ENCODE data around the gene ABHD17C.

ABHD17C gene

DNA sequence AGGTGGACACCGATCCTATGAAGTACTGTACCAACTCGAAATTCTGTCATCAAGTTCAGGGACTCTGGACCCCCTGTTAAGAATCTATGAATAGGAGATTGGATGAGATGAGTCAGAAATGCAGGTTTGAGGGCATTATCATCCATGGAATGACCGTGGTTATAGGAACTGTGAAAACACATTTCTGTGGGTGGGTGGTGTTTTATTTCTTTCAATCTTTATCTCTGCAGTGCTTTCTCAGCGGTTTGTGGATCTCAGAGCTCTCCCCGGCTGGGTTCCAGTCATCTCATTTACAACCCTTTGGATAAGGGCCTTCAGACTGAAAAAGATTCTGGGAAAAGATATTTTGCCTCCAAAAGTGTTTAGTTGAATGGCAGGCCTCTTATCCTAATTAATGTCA lies 5.4 kb upstream of the ABHD17C start:
- H3K4me2 ChIP-seq (ENCODE audit: low read length) = no peak overlapping the region
- peaks cover 4% of the 10 kb centered on the region for H3K79me1 ChIP-seq (ENCODE audit: low read length)
- H3K4me3 ChIP-seq (ENCODE audit: low read depth, low read length) = no peak overlapping the region
- no peak overlapping the region for H4K8ac ChIP-seq (ENCODE audit: low read depth, low read length)
- no peak overlapping the region for H2AFZ ChIP-seq (ENCODE audit: insufficient read depth, low read length, poor library complexity)
- no peak overlapping the region for H3K9ac ChIP-seq (ENCODE audit: low read length)
- no peaks in the 10 kb centered on the region for H3K36me3 ChIP-seq (ENCODE audit: control insufficient read depth in 1 of 2, insufficient read depth in 2 of 2, low read length in 2 of 2)
- no peak overlapping the region for H4K91ac ChIP-seq (ENCODE audit: low read depth, low read length)
- H4K12ac ChIP-seq (ENCODE audit: low read depth, low read length) = no peak overlapping the region
- no peaks in the 10 kb centered on the region for H3K9me3 ChIP-seq (ENCODE audit: insufficient read depth, low read depth, low read length)
- no peak overlapping the region for H3K4ac ChIP-seq (ENCODE audit: low read depth, low read length)
- no peak overlapping the region for H2AK5ac ChIP-seq (ENCODE audit: low read length)
- no peak overlapping the region for H2BK12ac ChIP-seq (ENCODE audit: low read length)
- H2BK120ac ChIP-seq (ENCODE audit: insufficient read depth, low read length, poor library complexity) = no peak overlapping the region
- no peak overlapping the region for H3K18ac ChIP-seq (ENCODE audit: low read length)
- no peaks in the 10 kb centered on the region for H3K27me3 ChIP-seq (ENCODE audit: insufficient read depth, low read length)
- no peak overlapping the region for H3K27ac ChIP-seq (ENCODE audit: low read depth, low read length)
- no peaks in the 10 kb centered on the region for H3K79me2 ChIP-seq (ENCODE audit: control insufficient read depth, insufficient read depth, low read length, poor library complexity)
- H3K23ac ChIP-seq (ENCODE audit: low read length) = no peak overlapping the region
- no peak for DNase-seq
- H3K4me1 ChIP-seq (ENCODE audit: control insufficient read depth in 1 of 2, insufficient read depth in 2 of 2, low read length in 2 of 2) = no peaks in the 10 kb centered on the region
- no peak overlapping the region for H2BK5ac ChIP-seq (ENCODE audit: low read depth, low read length, poor library complexity)
- H3K14ac ChIP-seq (ENCODE audit: low read length) = no peak overlapping the region
- WGBS (ENCODE audit: extremely low coverage, insufficient coverage, insufficient read length) = no CpG with 5 or more reads among the region's 5 CpGs

- Histone ChIP-seq H2BK12ac (ENCODE audit: low read length) (no peak overlapping the region), H2BK120ac (ENCODE audit: insufficient read depth, low read length, poor library complexity) (no peak overlapping the region), H2BK5ac (ENCODE audit: low read depth, low read length, poor library complexity) (no peak overlapping the region), H3K36me3 (ENCODE audit: control insufficient read depth in 1 of 2, insufficient read depth in 2 of 2, low read length in 2 of 2) (no peaks in the 10 kb centered on the region), H3K4ac (ENCODE audit: low read depth, low read length) (no peak overlapping the region), H3K4me2 (ENCODE audit: low read length) (no peak overlapping the region), H3K14ac (ENCODE audit: low read length) (no peak overlapping the region), H3K27me3 (ENCODE audit: insufficient read depth, low read length) (no peaks in the 10 kb centered on the region), H3K9me3 (ENCODE audit: insufficient read depth, low read depth, low read length) (no peaks in the 10 kb centered on the region), H4K12ac (ENCODE audit: low read depth, low read length) (no peak overlapping the region), H3K23ac (ENCODE audit: low read length) (no peak overlapping the region), H2AK5ac (ENCODE audit: low read length) (no peak overlapping the region), H3K4me1 (ENCODE audit: control insufficient read depth in 1 of 2, insufficient read depth in 2 of 2, low read length in 2 of 2) (peaks cover 2 to 6% of the 10 kb centered on the region in 2 experiments), H3K79me1 (ENCODE audit: low read length) (peaks cover 15% of the 10 kb centered on the region), H4K91ac (ENCODE audit: low read depth, low read length) (no peak overlapping the region), H4K8ac (ENCODE audit: low read depth, low read length) (no peak overlapping the region), H2AFZ (ENCODE audit: insufficient read depth, low read length, poor library complexity) (no peak overlapping the region), H3K4me3 (ENCODE audit: low read depth, low read length) (no peak overlapping the region), H3K9ac (ENCODE audit: low read length) (no peak overlapping the region), H3K18ac (ENCODE audit: low read length) (no peak overlapping the region), H3K27ac (ENCODE audit: low read depth, low read length) (no peak overlapping the region), H3K79me2 (ENCODE audit: control insufficient read depth, insufficient read depth, low read length, poor library complexity) (peaks cover 7% of the 10 kb centered on the region)
- DNase-seq = no peak
- WGBS (ENCODE audit: extremely low coverage, insufficient coverage, insufficient read length) = no CpG with 5 or more reads among the region's 3 CpGs
Observed at GRCh38 chr15:80691575-80691974, 3.5 kb upstream of the ABHD17C start.

- no peak overlapping the region for H3K23ac ChIP-seq (ENCODE audit: low read length)
- H3K4ac ChIP-seq (ENCODE audit: low read depth, low read length) = peak overlapping the region; percentile 35
- H3K4me1 ChIP-seq (ENCODE audit: control insufficient read depth in 1 of 2, insufficient read depth in 2 of 2, low read length in 2 of 2) = peaks cover 2 to 8% of the 10 kb centered on the region in 2 experiments
- H3K36me3 ChIP-seq (ENCODE audit: control insufficient read depth in 1 of 2, insufficient read depth in 2 of 2, low read length in 2 of 2) = no peaks in the 10 kb centered on the region
- H2AFZ ChIP-seq (ENCODE audit: insufficient read depth, low read length, poor library complexity) = peak overlapping the region; percentile 69
- no peaks in the 10 kb centered on the region for H3K9me3 ChIP-seq (ENCODE audit: insufficient read depth, low read depth, low read length)
- no peak overlapping the region for H3K27ac ChIP-seq (ENCODE audit: low read depth, low read length)
- peak overlapping the region; percentile 87 for H4K12ac ChIP-seq (ENCODE audit: low read depth, low read length)
- H2BK120ac ChIP-seq (ENCODE audit: insufficient read depth, low read length, poor library complexity) = peak overlapping the region; percentile 29
- peak overlapping the region; percentile 62 for H2BK12ac ChIP-seq (ENCODE audit: low read length)
- no CpG with 5 or more reads among the region's 15 CpGs for WGBS (ENCODE audit: extremely low coverage, insufficient coverage, insufficient read length)
- H4K8ac ChIP-seq (ENCODE audit: low read depth, low read length) = peak overlapping the region; percentile 91
- no peak overlapping the region for H3K18ac ChIP-seq (ENCODE audit: low read length)
- H3K79me2 ChIP-seq (ENCODE audit: control insufficient read depth, insufficient read depth, low read length, poor library complexity) = peaks cover 7% of the 10 kb centered on the region
- no peak overlapping the region for H2BK5ac ChIP-seq (ENCODE audit: low read depth, low read length, poor library complexity)
- H3K79me1 ChIP-seq (ENCODE audit: low read length) = peaks cover 15% of the 10 kb centered on the region
- DNase-seq = peak in 1 of 2 donors; percentile 16
- peak overlapping the region; percentile 38 for H3K9ac ChIP-seq (ENCODE audit: low read length)
- H3K27me3 ChIP-seq (ENCODE audit: insufficient read depth, low read length) = no peaks in the 10 kb centered on the region
- H3K4me3 ChIP-seq (ENCODE audit: low read depth, low read length) = peak overlapping the region; percentile 89
- H3K14ac ChIP-seq (ENCODE audit: low read length) = no peak overlapping the region
- peak overlapping the region; percentile 98 for H4K91ac ChIP-seq (ENCODE audit: low read depth, low read length)
- peak overlapping the region; percentile 62 for H3K4me2 ChIP-seq (ENCODE audit: low read length)
- H2AK5ac ChIP-seq (ENCODE audit: low read length) = no peak overlapping the region
Observed at GRCh38 chr15:80693682-80694610, 1.2 kb upstream of the ABHD17C start.

- H3K36me3 ChIP-seq (ENCODE audit: control insufficient read depth in 1 of 2, insufficient read depth in 2 of 2, low read length in 2 of 2) = no peaks in the 10 kb centered on the region
- H2BK120ac ChIP-seq (ENCODE audit: insufficient read depth, low read length, poor library complexity) = peak overlapping the region; percentile 29
- peaks cover 15% of the 10 kb centered on the region for H3K79me1 ChIP-seq (ENCODE audit: low read length)
- H2AFZ ChIP-seq (ENCODE audit: insufficient read depth, low read length, poor library complexity) = peak overlapping the region; percentile 69
- peak overlapping the region; percentile 98 for H4K91ac ChIP-seq (ENCODE audit: low read depth, low read length)
- H3K4me1 ChIP-seq (ENCODE audit: control insufficient read depth in 1 of 2, insufficient read depth in 2 of 2, low read length in 2 of 2) = peaks cover 2 to 8% of the 10 kb centered on the region in 2 experiments
- H2BK12ac ChIP-seq (ENCODE audit: low read length) = no peak overlapping the region
- H3K27me3 ChIP-seq (ENCODE audit: insufficient read depth, low read length) = no peaks in the 10 kb centered on the region
- peak overlapping the region; percentile 19 for H3K18ac ChIP-seq (ENCODE audit: low read length)
- H3K4me2 ChIP-seq (ENCODE audit: low read length) = peak overlapping the region; percentile 62
- H3K23ac ChIP-seq (ENCODE audit: low read length) = no peak overlapping the region
- no peak overlapping the region for H2AK5ac ChIP-seq (ENCODE audit: low read length)
- H3K27ac ChIP-seq (ENCODE audit: low read depth, low read length) = peak overlapping the region; percentile 33
- H3K4me3 ChIP-seq (ENCODE audit: low read depth, low read length) = peak overlapping the region; percentile 89
- peaks cover 7% of the 10 kb centered on the region for H3K79me2 ChIP-seq (ENCODE audit: control insufficient read depth, insufficient read depth, low read length, poor library complexity)
- H4K12ac ChIP-seq (ENCODE audit: low read depth, low read length) = peak overlapping the region; percentile 87
- H2BK5ac ChIP-seq (ENCODE audit: low read depth, low read length, poor library complexity) = no peak overlapping the region
- H3K14ac ChIP-seq (ENCODE audit: low read length) = peak overlapping the region; percentile 75
- WGBS (ENCODE audit: extremely low coverage, insufficient coverage, insufficient read length) = no CpG with 5 or more reads among the region's 47 CpGs
- no peak overlapping the region for H3K4ac ChIP-seq (ENCODE audit: low read depth, low read length)
- H4K8ac ChIP-seq (ENCODE audit: low read depth, low read length) = peak overlapping the region; percentile 91
- peak in 1 of 2 donors; percentile 49 for DNase-seq
- peak overlapping the region; percentile 38 for H3K9ac ChIP-seq (ENCODE audit: low read length)
- no peaks in the 10 kb centered on the region for H3K9me3 ChIP-seq (ENCODE audit: insufficient read depth, low read depth, low read length)
Observed at GRCh38 chr15:80694611-80695098, 455 bp upstream of the ABHD17C start.
